ENCODE results near the gene PROK2.
A peak's percentile ranks its signal among the peaks of the same experiment; 100 is the strongest.

PROK2 gene

GRCh38 chr3:71733319-71733718 lies 51.6 kb downstream of the PROK2 start:
- no peak for DNase-seq

GRCh38 chr3:71732637-71733036 lies 52.3 kb downstream of the PROK2 start:
- no peak for DNase-seq

- DNase-seq = no peak
Measured at GRCh38 chr3:71728632-71729342, 56.2 kb downstream of the PROK2 start.

GRCh38 chr3:71726146-71726545 lies 58.8 kb downstream of the PROK2 start:
- DNase-seq = no peak

- peak; percentile 46 for DNase-seq
Measured at GRCh38 chr3:71725271-71725991, 59.5 kb downstream of the PROK2 start, which contains the start of gene EIF4E3. TSS of gene EIF4E3 (minus strand) at chr3:71725402. CDS start at chr3:71725367, 35 bp downstream.

- DNase-seq = peak; percentile 24
Measured at GRCh38 chr3:71724584-71725270, 60.2 kb downstream of the PROK2 start.

- DNase-seq = no peak
Measured at GRCh38 chr3:71724171-71724453, 60.8 kb downstream of the PROK2 start.

- no peak for DNase-seq
Measured at GRCh38 chr3:71723452-71724170, 61.3 kb downstream of the PROK2 start.

GRCh38 chr3:71722693-71723092 lies 62.3 kb downstream of the PROK2 start:
- DNase-seq = no peak

Data from midbrain (tissue), 1 donor.